GM12873 (cell line): ENCODE results near the gene KIF3C.

Source experiments
- TF ChIP-seq, protein P1 (sequence below): IDR thresholded peaks from 2 replicates; pipeline ENCODE4 v1.5.1; 2012; ENCODE audit warnings: low read depth, mild to moderate bottlenecking, moderate library complexity, low read length, control low read depth; ENCODE audit not compliant: insufficient read depth; ENCODE audit errors: missing control alignments

The KIF3C gene

DNA sequence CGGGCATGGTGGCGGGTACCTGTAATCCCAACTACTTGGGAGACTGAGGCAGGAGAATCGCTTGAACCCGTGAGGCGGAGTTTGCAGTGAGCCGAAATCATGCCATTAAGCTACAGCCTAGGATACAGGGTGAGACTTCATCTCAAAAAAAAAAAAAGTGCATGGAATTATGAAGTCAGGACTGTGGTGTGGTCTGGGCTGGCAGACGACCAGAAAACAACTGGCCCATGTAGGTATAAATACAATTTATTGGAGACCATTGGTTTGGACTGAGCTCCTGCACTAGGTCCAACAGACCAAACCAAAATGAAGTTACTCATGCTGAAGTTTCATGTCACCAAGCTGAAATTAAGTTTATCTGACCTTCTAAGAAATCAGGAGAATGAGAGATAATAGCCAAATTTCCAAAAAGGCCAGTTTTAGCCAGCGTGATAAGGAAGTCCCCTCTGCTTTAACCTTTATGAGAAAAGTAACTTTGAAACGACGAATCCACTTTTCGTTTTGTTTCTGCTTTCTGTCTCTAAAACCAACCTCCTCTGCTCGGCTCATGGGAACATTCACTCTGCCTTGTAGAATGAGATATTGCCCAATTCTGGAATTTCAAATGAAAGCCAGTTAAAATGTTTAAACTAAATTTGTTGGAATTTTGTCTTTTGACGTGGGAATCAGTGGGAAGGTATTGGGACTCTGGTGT is 33.9 kb upstream of the KIF3C start:
- TF ChIP-seq, protein P1, sequence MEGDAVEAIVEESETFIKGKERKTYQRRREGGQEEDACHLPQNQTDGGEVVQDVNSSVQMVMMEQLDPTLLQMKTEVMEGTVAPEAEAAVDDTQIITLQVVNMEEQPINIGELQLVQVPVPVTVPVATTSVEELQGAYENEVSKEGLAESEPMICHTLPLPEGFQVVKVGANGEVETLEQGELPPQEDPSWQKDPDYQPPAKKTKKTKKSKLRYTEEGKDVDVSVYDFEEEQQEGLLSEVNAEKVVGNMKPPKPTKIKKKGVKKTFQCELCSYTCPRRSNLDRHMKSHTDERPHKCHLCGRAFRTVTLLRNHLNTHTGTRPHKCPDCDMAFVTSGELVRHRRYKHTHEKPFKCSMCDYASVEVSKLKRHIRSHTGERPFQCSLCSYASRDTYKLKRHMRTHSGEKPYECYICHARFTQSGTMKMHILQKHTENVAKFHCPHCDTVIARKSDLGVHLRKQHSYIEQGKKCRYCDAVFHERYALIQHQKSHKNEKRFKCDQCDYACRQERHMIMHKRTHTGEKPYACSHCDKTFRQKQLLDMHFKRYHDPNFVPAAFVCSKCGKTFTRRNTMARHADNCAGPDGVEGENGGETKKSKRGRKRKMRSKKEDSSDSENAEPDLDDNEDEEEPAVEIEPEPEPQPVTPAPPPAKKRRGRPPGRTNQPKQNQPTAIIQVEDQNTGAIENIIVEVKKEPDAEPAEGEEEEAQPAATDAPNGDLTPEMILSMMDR: no peak

DNA sequence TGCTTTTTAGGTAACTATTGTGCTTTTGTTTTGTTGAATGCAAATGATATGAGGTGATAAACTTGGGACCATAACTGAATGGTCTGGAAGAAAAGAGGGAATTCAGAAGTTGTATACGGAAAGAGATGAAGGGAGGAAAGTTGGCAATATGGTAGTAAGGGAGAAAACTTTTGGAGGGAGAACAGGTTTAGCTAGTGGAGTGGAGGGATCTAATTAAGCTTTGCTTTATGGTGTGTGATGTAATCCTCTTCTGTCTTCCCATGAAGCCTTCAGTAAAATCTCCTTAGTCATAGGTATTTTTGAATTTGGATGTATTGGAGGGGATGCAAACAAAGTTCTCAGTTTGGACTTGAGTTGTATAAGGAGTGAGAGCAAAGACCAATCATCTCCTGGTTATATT is 31.4 kb upstream of the KIF3C start:
- TF ChIP-seq, protein P1: no peak

DNA sequence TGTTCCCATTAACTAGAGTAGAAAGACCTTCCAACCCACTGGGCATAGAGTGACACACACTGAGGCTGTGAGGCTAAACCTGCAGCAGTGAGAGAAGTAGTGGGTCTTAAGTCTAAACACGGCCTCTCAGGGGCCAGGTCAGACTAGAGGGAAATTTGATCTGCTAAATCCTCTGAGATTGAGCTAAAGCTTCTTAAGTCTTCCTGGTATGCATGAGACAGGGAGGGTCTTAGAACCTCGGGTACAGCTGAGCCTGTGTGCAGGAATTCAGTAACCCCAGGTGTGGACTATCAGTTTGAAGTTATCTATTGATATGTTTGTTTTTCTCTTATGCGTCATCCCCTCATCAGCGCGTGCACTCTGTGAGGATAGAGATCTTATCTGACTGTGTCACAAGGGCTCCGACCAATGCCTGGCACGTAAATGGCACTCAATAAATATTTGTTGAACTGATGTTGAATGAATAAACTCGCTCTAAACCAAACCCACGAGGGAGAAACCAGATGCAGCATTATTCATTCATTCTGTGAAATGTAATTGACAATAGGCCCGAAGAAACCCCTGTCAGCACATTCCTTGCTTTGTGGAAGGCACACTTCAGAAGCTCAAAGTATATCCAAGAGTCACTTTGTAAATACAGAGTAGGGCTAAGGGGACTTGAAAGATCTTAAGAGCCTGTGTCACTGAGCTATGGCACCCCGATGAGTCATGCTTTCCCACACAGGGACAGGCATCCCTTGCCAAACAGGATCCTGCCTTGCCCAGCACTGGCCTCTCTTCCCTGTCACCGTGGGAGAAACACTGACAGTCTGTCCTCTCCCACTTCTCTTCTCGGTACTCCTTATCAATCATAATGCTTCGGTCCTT is 29.9 kb upstream of the KIF3C start:
- TF ChIP-seq, protein P1: no peak

DNA sequence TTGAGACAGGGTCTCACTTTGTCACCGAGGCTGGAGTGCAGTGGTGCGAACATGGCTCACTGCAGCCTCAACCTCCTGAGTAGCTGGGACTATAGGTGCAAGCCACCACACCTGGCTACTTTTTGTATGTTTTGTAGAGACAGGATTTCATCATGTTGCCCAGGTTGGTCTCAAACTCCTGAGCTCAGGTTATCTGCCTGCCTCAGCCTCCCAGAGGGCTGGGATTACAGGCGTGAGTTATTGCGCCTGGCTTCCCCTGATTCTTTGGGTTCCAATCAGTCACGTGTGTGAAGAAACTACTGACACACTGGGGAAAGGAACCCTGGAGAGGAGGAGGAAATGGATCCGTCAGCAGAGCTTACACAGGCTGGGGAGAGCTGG is 29.3 kb upstream of the KIF3C start:
- TF ChIP-seq, protein P1: no peak

DNA sequence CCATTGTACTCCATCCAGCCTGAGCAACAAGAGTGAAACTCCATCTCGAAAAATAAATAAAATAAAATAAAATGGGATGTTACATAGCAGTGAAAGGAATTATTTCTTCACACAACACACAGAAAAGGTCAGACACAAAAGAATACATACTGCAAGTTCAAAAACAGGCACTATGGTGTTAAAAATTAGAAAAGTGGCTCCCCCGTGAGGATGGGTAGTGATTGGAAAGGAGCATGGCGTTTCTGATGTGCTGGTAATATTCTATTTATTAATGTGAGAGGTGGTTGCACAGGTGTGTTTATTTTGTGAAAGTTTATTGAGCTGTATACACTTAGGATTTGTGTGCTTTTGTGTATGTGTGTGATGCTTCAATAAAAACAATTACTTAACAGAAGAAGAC is 28.6 kb upstream of the KIF3C start:
- TF ChIP-seq, protein P1: no peak

DNA sequence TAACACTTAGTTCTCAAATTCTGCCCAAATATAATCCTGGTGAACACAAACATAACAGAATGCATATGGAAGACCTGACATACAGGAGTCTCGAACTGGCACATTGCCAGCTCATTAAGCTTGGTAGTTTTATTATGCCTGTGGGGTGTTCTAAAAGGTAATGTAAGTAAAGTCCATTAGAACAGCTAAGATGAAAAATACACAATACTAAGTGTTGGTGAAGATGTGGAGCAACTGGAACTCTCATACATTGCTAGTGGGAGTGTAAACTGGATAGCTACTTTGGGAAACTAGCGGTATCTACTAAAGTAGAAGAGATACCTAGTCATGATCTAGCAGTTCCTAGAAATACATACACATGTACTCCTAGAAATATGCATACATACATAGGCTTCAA is 27.3 kb upstream of the KIF3C start:
- TF ChIP-seq, protein P1: no peak

DNA sequence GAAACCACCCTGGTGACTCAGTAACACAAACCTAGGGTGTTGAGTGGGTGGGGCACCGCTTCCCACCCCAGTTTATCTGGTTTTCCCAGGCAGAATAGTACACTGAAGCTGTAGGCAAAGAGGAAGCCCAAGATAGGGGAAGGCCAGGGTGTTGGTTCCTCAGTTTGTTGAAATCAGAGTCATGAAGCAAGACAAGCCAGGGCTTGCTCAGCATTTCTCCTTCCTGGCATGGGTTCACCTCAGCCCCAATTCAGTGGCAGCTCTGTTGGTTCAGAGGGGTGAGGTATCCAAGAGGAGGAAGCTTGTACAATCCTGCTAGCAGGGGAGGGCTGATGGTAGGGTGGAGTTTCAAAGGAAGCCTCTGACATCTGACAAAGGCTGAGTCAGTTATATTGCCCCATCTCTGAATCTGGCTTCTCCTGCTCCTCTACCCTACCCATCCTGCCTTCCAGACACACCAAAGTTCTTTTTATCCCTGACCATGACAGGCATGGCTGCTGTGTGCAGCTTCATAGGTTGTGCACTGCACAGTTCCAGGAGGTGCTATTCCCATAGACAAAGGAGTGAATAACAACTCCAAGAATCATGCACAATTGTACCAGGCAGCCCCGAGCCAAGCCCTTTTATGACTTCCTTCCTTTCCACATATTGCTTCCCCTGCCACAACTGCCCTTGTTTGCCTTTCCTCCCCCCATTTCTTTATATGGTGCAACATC is 26.7 kb upstream of the KIF3C start:
- TF ChIP-seq, protein P1: no peak
